K562 (cell line): ENCODE results near the gene IRS2. TPM values are rescaled to one million over a fixed set of nuclear protein-coding genes. Genes with fewer than 3 reads are reported as not detected.

Experiments
- BRF1 ChIP-seq: IDR thresholded peaks from 3 replicates; pipeline ENCODE4 v1.6.1; 2011; ENCODE audit warnings: borderline replicate concordance, mild to moderate bottlenecking; ENCODE audit not compliant: insufficient read length; ENCODE audit errors: extremely low read depth
- ETS1 ChIP-seq: conservative IDR thresholded peaks from 2 replicates; pipeline ENCODE4 v1.6.1; 2011; ENCODE audit warnings: low read depth, mild to moderate bottlenecking, low read length; ENCODE audit not compliant: control insufficient read depth
- HCFC1 ChIP-seq: IDR thresholded peaks from 2 replicates; pipeline ENCODE4 v1.6.1; 2012; ENCODE audit warnings: low read depth, low read length, improper control_type of control experiment
- MAX ChIP-seq: sonication (generic); formaldehyde crosslinking; IDR thresholded peaks from 2 replicates; pipeline ENCODE4 v1.9.0; 2022; ENCODE audit warnings: mild to moderate bottlenecking, missing genetic modification reagents
- MEF2D ChIP-seq: conservative IDR thresholded peaks from 2 replicates; pipeline ENCODE4 v1.6.1; 2016; ENCODE audit warnings: low read depth, missing genetic modification characterization, missing compliant biosample characterization
- POLR2G ChIP-seq: fragments of 200-400 bp; formaldehyde crosslinking; IDR thresholded peaks from 2 replicates; pipeline ENCODE4 v1.6.1; 2017; ENCODE audit warnings: low read depth, mild to moderate bottlenecking, antibody characterized with exemption, low read length, moderate library complexity
- PTRF ChIP-seq: fragments of 450-650 bp; IDR thresholded peaks from 2 replicates; pipeline ENCODE4 v1.6.1; 2016; ENCODE audit warnings: mild to moderate bottlenecking, missing genetic modification characterization, missing compliant biosample characterization
- RB1 ChIP-seq: fragments of 450-650 bp; IDR thresholded peaks from 2 replicates; pipeline ENCODE4 v1.6.1; 2017; ENCODE audit warnings: low read depth, mild to moderate bottlenecking
- RCOR1 ChIP-seq, 2 experiments: IDR thresholded peaks; 2 replicates each; pipeline ENCODE4 v1.6.1; 2012; ENCODE audit warnings: low read depth in 2 of 2, low read length in 2 of 2, borderline replicate concordance in 1 of 2, improper control_type of control experiment in 1 of 2
- SIN3B ChIP-seq: fragments of 450-650 bp; IDR thresholded peaks from 2 replicates; pipeline ENCODE4 v1.6.1; 2017; ENCODE audit warnings: low read depth, mild to moderate bottlenecking, moderate library complexity
- SIRT6 ChIP-seq: IDR thresholded peaks from one replicate; pipeline ENCODE4 v1.6.1; 2012; ENCODE audit warnings: low read depth, mild to moderate bottlenecking, control low read depth, inconsistent platforms, low read length, moderate library complexity
- UBTF ChIP-seq, 2 experiments: IDR thresholded peaks; 2 replicates each; pipeline ENCODE4 v1.6.1; 2012; ENCODE audit warnings: improper control_type of control experiment in 2 of 2, low read depth in 2 of 2, low read length in 2 of 2, borderline replicate concordance in 1 of 2
- ZBED1 ChIP-seq: IDR thresholded peaks from 2 replicates; pipeline ENCODE4 v1.6.1; 2014
- ZBTB11 ChIP-seq, 3 experiments: fragments of 200-800 bp in 1 of 3; fragments of 250-450 bp in 1 of 3; fragments of 450-650 bp in 1 of 3; sonication (Bioruptor Pico) in 1 of 3; sonication (Bioruptor generic) in 1 of 3; formaldehyde crosslinking in 1 of 3; IDR thresholded peaks; 2 replicates each; pipeline versions ENCODE4 v1.6.1 to v1.8.0; 2016 to 2022; ENCODE audit warnings: mild to moderate bottlenecking in 2 of 3, missing genetic modification characterization in 2 of 3, missing compliant biosample characterization in 1 of 3, moderate library complexity in 1 of 3
- ZNF551 ChIP-seq: fragments of 250-450 bp; sonication (Bioruptor Pico); IDR thresholded peaks from 2 replicates; pipeline ENCODE4 v1.5.0; 2021; ENCODE audit warnings: mild to moderate bottlenecking, moderate library complexity
- ZNF655 ChIP-seq: fragments of 250-450 bp; sonication (Bioruptor Pico); IDR thresholded peaks from 2 replicates; pipeline ENCODE4 v1.5.0; 2021
- ZNF766 ChIP-seq: fragments of 200-800 bp; sonication (Bioruptor generic); conservative IDR thresholded peaks from 2 replicates; pipeline ENCODE4 v1.6.1; 2016; ENCODE audit warnings: missing genetic modification characterization, missing compliant biosample characterization
- polyA plus RNA-seq, 8 experiments: library from polyadenylated mRNA; depleted of rRNA in 4 of 8; stranded (reverse) in 5 of 8; unstranded in 3 of 8; fragments of >200 nt; fragmentation: Nextera tagmentation in 2 of 8; fragmentation: Illumina TruSeq in 1 of 8; extraction: Ambion mirVana in 2 of 8; extraction: Trizol in 1 of 8; gene quantifications; 2 replicates each; pipeline versions ENCODE4 v1.2.1 to v1.2.3, GENCODE V29; 2011 to 2014; ENCODE audit warnings: inconsistent platforms in 1 of 8, missing spikeins in 1 of 8
- total RNA-seq, 7 experiments: library from RNA; depleted of rRNA in 6 of 7; stranded (reverse); fragments of >200 nt in 6 of 7; fragmentation: Illumina TruSeq in 2 of 7; extraction: Trizol in 2 of 7; gene quantifications; 2 replicates each; pipeline versions ENCODE4 v1.2.1 to v1.2.3, GENCODE V29; 2011 to 2021; ENCODE audit warnings: low replicate concordance in 1 of 7

The IRS2 gene
- total and polyA plus RNA-seq, 9 of the 15 experiments (the other 6 are each of a cell fraction or from before 2014, with no cell fraction given), result 0.36 to 4.6 (median 0.63) TPM

GRCh38 chr13:109786457-109787134 lies at the start of gene IRS2 (continued):
- TF ChIP-seq ETS1 (no peak), POLR2G (peak; percentile 87), MAX (CRISPR knock-in tag) (peak; percentile 34; the same call in 1 of the 2 replicates), SIRT6 (no peak), RB1 (peak; percentile 51; the same call in 1 of the 2 replicates), HCFC1 (no peak), ZNF551 (CRISPR knock-in tag) (no peak), PTRF (tag) (no peak), SIN3B (no peak), UBTF (IDR thresholded peaks at IDR 0.05; ENCODE audit: borderline replicate concordance in 1 of 2, low read depth in 2 of 2, low read length in 2 of 2) (0 out of 4 replicates have a peak, but pooled peaks of 1 of the 2 experiments have one; percentile 16), ZNF655 (no peak), BRF1 (no peak), RCOR1 (IDR thresholded peaks at IDR 0.05; ENCODE audit: borderline replicate concordance in 1 of 2, low read depth in 2 of 2, low read length in 2 of 2) (0 out of 4 replicates have a peak, but pooled peaks of 1 of the 2 experiments have one; percentile 3), ZBTB11 (CRISPR knock-in tag; IDR thresholded peaks at IDR 0.05) (peak in 1 of 3 experiments; percentile 65; a peak in 1 of 6 replicates), MEF2D (tag) (no peak), ZNF766 (CRISPR knock-in tag) (peak; percentile 46; the same call in 1 of the 2 replicates), ZBED1 (no peak)
